Activated CD8-positive, alpha-beta memory T cell treated with anti-CD3 and anti-CD28 coated beads, Interleukin-2, amount 50 U/mL, for 24 hours (primary cell): ENCODE data around the gene STPG4.

Experiments used
- DNase-seq: peaks from one replicate; pipeline ENCODE4 v3.0.0-alpha.2; 2020; ENCODE audit errors: extremely low read depth

Gene STPG4

DNA sequence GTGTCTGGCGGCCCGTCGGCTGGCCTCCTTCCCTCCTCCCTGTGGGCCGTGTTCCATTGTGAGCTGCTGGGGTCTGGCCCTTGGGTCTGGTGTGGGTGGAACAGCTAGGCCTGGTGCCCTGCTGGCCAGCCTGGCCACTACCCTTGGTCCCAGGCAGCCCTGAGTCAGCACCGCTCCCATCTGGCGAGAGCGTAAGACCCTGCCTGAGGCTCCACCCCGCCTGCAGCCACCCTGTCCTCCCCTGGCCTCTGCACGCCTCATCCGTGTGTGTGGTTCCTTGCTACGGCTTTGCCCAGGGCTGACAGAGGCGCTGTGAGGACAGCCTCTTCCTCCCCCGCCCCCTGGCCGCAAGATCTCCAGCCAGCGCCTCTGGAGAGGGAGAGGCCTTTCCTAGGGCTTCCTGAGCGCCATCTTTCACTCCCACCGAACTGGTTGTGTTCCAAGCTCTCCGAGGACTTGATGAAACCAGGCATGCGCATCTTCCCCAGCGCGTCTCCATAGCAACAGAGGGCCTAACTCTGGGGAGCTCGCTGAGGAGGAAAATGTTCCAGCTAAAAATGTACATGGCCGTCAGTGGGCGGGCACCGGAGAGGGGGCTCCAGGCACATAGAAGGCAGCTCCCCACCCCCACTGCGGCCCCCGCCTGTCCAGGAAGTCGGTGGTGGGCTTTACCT is 83.0 kb downstream of the STPG4 start:
- no peak for DNase-seq

DNA sequence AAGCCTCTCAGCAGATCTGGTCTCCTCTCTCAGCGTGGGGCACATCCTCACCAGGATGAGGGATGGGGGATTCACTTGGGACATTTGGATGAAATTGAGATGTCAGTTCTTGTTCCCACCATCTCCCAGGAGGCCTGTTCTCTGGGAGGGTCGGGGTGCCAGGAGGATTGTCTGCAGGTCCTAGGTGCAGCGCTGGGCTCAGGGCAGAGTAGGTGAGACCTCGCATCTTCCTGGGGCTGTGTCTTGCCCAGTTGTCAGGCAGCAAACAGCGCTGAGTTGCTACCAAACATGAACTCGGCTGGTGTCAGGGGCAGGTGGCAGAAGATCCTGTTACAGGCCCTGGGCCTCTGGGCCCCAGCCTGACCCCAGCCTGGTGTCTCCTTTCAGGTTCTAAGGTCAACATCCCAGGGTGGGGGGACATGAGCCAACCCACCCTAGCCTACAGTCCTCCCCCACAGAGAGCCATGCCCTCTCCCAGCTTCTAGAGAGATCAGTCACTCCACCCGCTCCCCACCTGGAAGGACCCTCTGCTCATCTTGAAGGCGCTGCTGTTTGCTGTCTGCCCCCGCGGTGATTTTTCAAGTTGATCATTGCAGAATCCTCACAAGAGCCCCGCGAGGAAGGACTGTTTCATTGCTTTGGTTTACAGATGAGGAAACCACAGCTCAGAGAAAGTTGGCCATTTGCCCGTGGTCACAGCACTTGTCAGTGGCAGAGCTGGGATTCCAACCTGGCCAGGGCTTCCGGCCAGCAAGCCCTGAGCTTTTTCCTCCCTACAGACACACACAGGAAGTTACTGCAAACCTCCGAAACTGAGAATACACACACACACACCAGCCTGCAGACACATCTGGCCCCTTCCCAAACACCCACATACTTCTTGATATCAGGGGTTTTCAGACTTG is 83.9 kb downstream of the STPG4 start:
- DNase-seq = no peak

- DNase-seq = no peak
These were observed 84.8 kb downstream of the STPG4 start for GRCh38 chr2:47070155-47070919.

- DNase-seq = no peak
These were observed 85.4 kb downstream of the STPG4 start for GRCh38 chr2:47069628-47070154.

DNA sequence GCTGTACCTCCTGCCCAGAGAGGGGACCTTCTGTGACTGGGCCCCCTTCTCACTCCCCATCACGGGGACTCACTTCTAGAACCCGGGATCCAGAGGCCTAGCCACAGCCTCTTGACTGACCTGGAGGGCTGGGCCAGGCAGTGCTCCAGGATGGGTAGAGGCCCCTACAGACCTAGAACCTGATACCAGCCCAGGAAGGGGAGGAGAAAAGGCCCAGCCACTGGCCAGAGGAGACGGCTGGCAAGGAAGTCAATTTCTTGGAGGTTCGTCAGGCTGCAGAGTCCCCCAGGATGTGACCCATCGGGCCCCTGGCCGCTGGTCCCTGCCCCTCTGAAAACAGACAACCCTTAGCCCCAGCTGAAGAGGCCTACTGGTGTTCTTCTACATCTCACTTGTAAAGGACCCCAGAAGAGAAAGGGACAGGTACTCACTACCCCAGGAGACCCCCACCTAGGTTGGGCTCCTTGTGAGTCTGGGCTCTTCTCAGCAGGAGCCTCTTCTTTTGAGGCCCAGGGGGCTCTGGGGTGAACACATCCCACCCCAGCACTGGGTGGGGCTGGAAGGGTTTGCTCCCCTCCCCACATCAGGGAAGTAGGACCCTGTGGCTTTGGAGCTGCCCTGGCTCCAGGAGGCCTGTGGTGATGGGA is 86.0 kb downstream of the STPG4 start:
- no peak for DNase-seq

GRCh38 chr2:47067788-47068407 is 87.2 kb downstream of the STPG4 start:
- no peak for DNase-seq

- DNase-seq = no peak
These were observed 89.2 kb downstream of the STPG4 start for GRCh38 chr2:47065771-47066380.

DNA sequence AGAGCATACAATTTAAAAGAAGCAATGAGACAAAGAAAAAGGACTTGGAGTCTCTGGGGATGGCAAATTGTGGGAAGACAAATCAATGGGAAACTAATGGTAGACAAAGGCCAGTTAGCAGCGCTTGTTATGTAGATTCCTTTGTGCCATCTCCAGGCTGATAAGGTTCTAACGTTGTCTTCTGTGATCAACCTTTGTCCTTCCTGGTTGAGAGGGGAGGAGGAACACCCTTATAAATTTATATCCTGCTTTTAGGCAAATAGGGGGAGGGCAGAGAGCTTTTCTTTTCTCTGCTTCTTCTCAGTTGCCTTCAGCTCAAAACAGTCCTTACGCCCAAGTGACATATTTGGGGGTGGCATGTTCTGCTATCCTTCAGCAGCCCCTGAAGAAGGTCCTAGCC is 89.8 kb downstream of the STPG4 start:
- no peak for DNase-seq

GRCh38 chr2:47064106-47064505 is 91.0 kb downstream of the STPG4 start:
- no peak for DNase-seq

DNA sequence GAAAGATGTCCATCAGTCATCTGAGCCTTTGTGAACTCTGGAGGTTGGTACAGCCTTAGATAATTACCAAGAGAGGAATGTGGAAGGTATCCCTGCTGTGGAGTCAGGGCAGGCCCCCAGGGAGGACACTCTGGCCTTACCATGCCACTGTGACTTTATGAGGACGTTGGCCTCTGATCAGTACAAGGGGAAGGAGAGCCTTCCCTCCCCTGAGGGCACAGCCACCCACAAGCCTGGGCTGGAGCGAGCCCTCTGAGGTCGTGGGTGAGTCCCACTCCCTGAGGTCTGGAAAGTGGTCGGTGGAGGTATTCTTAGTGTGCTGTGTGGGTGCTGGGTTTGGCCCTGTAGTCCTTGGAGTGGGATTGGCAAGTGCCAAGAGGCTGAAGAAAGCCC is 91.6 kb downstream of the STPG4 start:
- DNase-seq = no peak

DNA sequence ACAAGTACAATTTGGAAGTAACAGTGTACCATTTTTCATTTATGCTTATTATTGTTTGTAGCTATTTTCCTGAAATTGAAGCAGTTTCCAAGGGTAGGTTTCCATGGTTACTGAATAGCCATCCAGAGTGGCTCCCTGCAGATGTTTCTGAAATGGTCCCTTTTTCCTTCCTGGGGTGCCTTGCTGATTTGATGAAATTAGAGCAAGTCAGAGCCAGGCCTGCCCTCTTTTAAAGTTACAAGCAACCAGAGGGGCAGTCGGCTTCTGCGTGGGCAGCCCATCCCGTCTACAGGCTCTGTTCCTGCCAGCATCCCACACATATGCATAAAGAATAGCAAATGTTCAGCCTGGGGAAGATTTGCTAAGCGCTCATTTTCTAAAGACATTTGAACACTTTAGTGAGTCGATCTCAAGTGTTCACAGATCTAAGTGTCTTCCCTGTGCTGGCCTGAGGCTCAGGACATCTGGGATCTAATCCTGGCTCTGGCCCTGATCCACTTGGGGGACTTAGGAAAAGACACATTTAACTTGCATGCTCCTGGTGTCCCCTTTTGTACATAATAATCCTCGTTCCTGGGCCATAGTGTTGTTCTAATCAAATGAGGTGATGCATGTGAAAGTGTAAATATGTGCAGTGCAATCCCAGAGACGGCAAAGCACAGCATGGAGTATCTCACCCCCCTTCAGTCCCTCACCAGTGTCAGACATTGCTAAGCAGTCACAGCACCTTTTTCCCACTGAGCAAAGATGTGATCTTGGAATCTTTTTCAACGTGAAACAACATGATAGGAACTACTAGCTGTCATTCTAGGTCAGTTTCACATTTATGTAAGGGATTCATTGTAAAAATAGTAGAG is 92.2 kb downstream of the STPG4 start:
- DNase-seq = no peak

DNA sequence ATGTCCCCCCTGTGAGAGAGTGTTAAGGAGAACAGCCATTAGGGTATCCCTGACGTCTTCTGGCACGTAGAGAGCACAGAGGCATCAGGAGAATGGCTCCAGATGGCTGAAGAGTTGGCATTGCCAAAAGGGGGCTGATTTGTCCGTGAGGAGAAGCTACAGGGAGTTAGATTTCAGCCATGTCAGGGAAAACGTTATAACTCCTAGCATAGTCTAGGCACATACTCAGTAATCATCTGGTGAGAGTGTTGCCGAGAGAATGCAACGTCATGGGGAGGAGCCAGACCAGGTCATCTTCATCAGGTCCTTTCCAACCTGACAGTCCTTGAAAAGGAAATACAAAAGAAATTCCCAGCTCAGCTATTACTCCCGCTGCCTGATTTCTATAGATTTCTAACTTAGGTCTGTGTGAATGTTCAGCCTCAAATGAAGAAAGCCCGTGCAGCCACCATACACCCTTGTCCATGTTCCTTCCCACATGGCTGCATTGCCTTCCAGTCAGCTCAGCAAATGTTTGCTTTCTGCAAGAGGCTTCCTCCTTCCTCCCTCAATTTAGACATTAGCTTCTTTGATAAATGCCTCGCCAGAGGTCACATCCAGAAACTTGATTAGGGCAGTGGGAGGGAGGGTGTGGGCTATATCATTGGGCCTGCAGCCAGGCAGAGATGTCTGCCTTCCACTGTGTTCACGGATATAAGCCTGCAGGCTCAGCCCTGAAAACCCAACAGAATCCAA is 93.0 kb downstream of the STPG4 start:
- no peak for DNase-seq

- no peak for DNase-seq
These were observed 94.4 kb downstream of the STPG4 start for GRCh38 chr2:47060652-47061170.

DNA sequence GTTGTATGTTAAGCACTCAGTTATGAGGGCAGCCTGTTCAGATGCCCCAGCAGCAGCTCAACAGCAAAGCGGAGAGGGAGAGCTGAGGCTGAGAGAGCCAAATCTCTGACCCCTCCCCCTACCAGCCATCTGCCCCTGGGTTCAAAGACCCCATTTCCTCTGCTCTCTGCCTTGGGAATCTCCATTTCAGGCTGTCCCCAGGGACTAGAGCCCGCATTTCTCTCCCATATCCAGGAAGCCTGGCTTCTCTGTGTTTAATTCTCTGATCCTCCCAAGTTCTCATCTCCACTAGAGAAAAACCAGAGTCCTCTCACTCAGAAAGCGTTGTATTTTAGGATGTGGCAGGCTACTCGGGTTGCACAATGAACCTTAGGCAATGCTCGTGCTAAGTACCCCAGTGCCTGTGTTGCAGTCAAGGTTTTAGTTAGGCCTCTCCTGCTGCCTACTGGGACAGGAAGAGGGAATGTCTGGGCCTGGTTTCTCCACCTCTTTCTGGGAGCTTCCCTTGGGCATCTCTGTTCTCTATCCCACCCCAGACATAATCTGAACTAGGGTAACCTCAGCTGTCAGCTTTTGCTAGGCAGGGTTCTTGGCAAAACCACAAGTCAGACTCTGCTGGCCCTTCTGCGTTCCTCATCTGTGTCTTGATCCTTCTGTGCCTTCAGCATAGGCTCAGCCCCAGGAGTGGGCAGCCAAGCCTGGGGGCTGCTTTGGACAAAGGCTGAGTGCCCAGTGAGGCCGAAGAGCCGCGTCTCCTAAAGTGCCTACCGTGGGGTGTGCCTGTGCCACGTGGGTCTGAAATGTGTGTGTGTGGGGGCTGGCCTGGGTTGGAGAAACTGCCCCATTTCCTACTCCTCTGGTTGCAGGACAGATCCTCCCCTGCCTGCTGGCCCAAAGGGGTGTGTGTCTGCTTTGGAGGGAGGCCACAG is 96.8 kb downstream of the STPG4 start:
- DNase-seq = no peak

DNA sequence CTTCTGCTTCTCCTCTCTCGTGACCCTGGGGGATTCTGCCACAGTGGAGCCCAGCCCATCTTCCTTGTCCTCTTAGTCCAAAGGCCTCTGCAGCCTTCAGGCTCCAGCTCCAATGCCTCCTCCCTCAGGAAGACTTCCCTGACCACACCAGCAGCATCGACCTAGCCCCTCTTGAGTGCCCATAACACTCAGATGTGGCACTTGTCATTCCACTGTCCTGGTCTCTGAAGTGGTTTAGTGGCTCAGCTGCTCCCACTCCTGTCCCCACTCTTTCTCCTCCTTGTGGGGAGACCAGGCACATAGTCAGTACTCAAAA is 97.5 kb downstream of the STPG4 start:
- DNase-seq = no peak

GRCh38 chr2:47056868-47057686 is 98.0 kb downstream of the STPG4 start:
- DNase-seq = no peak

DNA sequence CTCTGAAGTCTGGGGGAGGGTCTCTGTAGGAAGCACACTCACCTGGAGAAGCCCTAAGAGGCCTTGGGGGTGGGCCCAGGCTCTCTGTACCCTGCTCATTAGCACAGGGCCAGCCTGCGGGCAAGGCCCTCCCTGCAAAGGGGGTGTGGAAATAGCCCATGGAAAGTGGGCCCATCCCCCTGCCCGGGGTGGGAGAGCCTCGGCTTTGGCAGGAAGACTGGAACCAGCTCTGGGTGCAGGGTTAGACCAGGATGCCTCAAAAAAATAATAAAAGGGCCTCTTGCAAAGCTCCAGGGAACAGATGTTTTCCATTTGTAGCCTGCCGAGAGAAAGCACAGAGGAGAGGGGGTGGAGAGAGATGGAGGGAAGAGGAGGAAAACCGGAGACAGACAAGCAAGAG is 98.7 kb downstream of the STPG4 start:
- DNase-seq = no peak
